ENCODE data around the gene GDF11. TPM values are rescaled to one million over a fixed set of nuclear protein-coding genes. Genes with fewer than 3 reads are reported as not detected.

The GDF11 gene
- total and polyA plus RNA-seq, 7 experiments from 2014 or later: 0.79 to 16.2 (median 6.9) TPM

Other genes starting within 250 kb of the GDF11 start
- not detected for gene OR6C4, start 193.5 kb upstream of the GDF11 start, total RNA-seq
- not detected for gene OR6C4, start 193.5 kb upstream of the GDF11 start, polyA plus RNA-seq
- gene OR2AP1, start 170.7 kb upstream of the GDF11 start, total RNA-seq: under 1 TPM in 1 of 5 experiments, not detected in 4; 0.24 TPM
- not detected for gene OR2AP1, start 170.7 kb upstream of the GDF11 start, polyA plus RNA-seq
- gene OR10P1, start 106.2 kb upstream of the GDF11 start, total RNA-seq: not detected
- gene OR10P1, start 106.2 kb upstream of the GDF11 start, polyA plus RNA-seq: not detected
- 1 to 10 TPM; 1.4 to 4.6 (median 3.6) TPM for gene ITGA7, start 35.2 kb upstream of the GDF11 start, total RNA-seq
- gene ITGA7, start 35.2 kb upstream of the GDF11 start, polyA plus RNA-seq: not detected
- 100 to 1,000 TPM in 1 of 5 experiments, 10 to 100 TPM in 4; 37.6 to 112 (median 71.5) TPM for gene BLOC1S1, start 27.1 kb upstream of the GDF11 start, total RNA-seq
- gene BLOC1S1, start 27.1 kb upstream of the GDF11 start, polyA plus RNA-seq: 100 to 1,000 TPM in 1 of 2 donors, 10 to 100 TPM in 1; 83.5 to 102 TPM
- 10 to 100 TPM; 14.6 to 24.9 (median 15.9) TPM for gene RDH5, start 22.7 kb upstream of the GDF11 start, total RNA-seq
- gene RDH5, start 22.7 kb upstream of the GDF11 start, polyA plus RNA-seq: 1 to 10 TPM in 1 of 2 donors, under 1 TPM in 1; 0.67 to 1.3 TPM
- gene CD63, start 14.1 kb upstream of the GDF11 start, total RNA-seq: 100 to 1,000 TPM in 2 of 5 experiments, 10 to 100 TPM in 3; 43.2 to 216 (median 54.3) TPM
- gene CD63, start 14.1 kb upstream of the GDF11 start, polyA plus RNA-seq: 10 to 100 TPM; 68.7 to 69.8 TPM
- gene SARNP, start 74.6 kb downstream of the GDF11 start, total RNA-seq: 10 to 100 TPM; 28.0 to 73.0 (median 41.7) TPM
- 100 to 1,000 TPM in 1 of 2 donors, 10 to 100 TPM in 1; 89.7 to 115 TPM for gene SARNP, start 74.6 kb downstream of the GDF11 start, polyA plus RNA-seq
- gene ORMDL2, start 74.9 kb downstream of the GDF11 start, total RNA-seq: 10 to 100 TPM; 12.3 to 67.3 (median 40.5) TPM
- gene ORMDL2, start 74.9 kb downstream of the GDF11 start, polyA plus RNA-seq: 100 to 1,000 TPM in 1 of 2 donors, 10 to 100 TPM in 1; 96.0 to 107 TPM
- gene DNAJC14, start 86.5 kb downstream of the GDF11 start, total RNA-seq: 10 to 100 TPM; 20.3 to 36.1 (median 35.9) TPM
- gene DNAJC14, start 86.5 kb downstream of the GDF11 start, polyA plus RNA-seq: 10 to 100 TPM; 31.9 to 50.4 TPM
- gene MMP19, start 99.8 kb downstream of the GDF11 start, total RNA-seq: under 1 TPM in 4 of 5 experiments, not detected in 1; 0.24 to 0.84 (median 0.54) TPM
- not detected for gene MMP19, start 99.8 kb downstream of the GDF11 start, polyA plus RNA-seq
- gene PYM1, start 184.8 kb downstream of the GDF11 start, total RNA-seq: 10 to 100 TPM; 18.5 to 46.9 (median 35.0) TPM
- gene PYM1, start 184.8 kb downstream of the GDF11 start, polyA plus RNA-seq: 10 to 100 TPM; 62.1 to 70.7 TPM
- 1,000 to 10,000 TPM in 3 of 5 experiments, 100 to 1,000 TPM in 2; 705 to 1,507 (median 1,164) TPM for gene DGKA, start 188.0 kb downstream of the GDF11 start, total RNA-seq
- gene DGKA, start 188.0 kb downstream of the GDF11 start, polyA plus RNA-seq: 100 to 1,000 TPM; 259 to 557 TPM
- not detected for gene PMEL, start 222.9 kb downstream of the GDF11 start, total RNA-seq
- under 1 TPM; 0.09 to 0.57 TPM for gene PMEL, start 222.9 kb downstream of the GDF11 start, polyA plus RNA-seq
- 10 to 100 TPM; 19.0 to 77.2 (median 24.1) TPM for gene CDK2, start 223.7 kb downstream of the GDF11 start, total RNA-seq
- gene CDK2, start 223.7 kb downstream of the GDF11 start, polyA plus RNA-seq: 1 to 10 TPM; 7.0 to 9.6 TPM
- 100 to 1,000 TPM in 1 of 5 experiments, 10 to 100 TPM in 4; 45.2 to 109 (median 62.7) TPM for gene RAB5B, start 231.0 kb downstream of the GDF11 start, total RNA-seq
- 10 to 100 TPM; 69.6 to 86.7 TPM for gene RAB5B, start 231.0 kb downstream of the GDF11 start, polyA plus RNA-seq

Data from naive thymus-derived CD4-positive, alpha-beta T cell (primary cell).